ENCODE results near the gene MAP2K2.
"Not testable (repeated sequence)": the region's sequence is repeated elsewhere in the genome, so short reads cannot be mapped to it uniquely, and the experiment has no call there.

The MAP2K2 gene

GRCh38 chr19:4123615-4124568 is at the start of gene MAP2K2:
MAP2K2 (minus strand) TSS chr19:4124122; CDS start chr19:4123875, 247 bp downstream.
- peak; percentile 98 for DNase-seq (ENCODE audit: low read depth in 2 of 2)

- DNase-seq (ENCODE audit: low read depth in 2 of 2): peak; percentile 45 to 66
These were observed 49.0 kb upstream of the MAP2K2 start for GRCh38 chr19:4172861-4173473.

GRCh38 chr19:4171676-4172075 is 47.8 kb upstream of the MAP2K2 start:
- no peak for DNase-seq (ENCODE audit: low read depth in 2 of 2)

GRCh38 chr19:4164262-4164661 is 40.3 kb upstream of the MAP2K2 start:
- no peak for DNase-seq (ENCODE audit: low read depth in 2 of 2)

- DNase-seq (ENCODE audit: low read depth in 2 of 2): no peak
These were observed 37.6 kb upstream of the MAP2K2 start for GRCh38 chr19:4161415-4162077.

GRCh38 chr19:4157971-4158370 is 34.0 kb upstream of the MAP2K2 start:
- not testable (repeated sequence) for DNase-seq (ENCODE audit: low read depth in 2 of 2)

GRCh38 chr19:4157164-4157563 is 33.2 kb upstream of the MAP2K2 start:
- no peak for DNase-seq (ENCODE audit: low read depth in 2 of 2)

GRCh38 chr19:4154571-4155312 is 30.8 kb upstream of the MAP2K2 start:
- no peak for DNase-seq (ENCODE audit: low read depth in 2 of 2)

GRCh38 chr19:4152241-4152998 is 28.5 kb upstream of the MAP2K2 start:
- DNase-seq (ENCODE audit: low read depth in 2 of 2): no peak

- no peak for DNase-seq (ENCODE audit: low read depth in 2 of 2)
These were observed 27.7 kb upstream of the MAP2K2 start for GRCh38 chr19:4151623-4152022.

- DNase-seq (ENCODE audit: low read depth in 2 of 2): no peak
These were observed 25.8 kb upstream of the MAP2K2 start for GRCh38 chr19:4149518-4150288.

GRCh38 chr19:4144666-4145249 is 20.8 kb upstream of the MAP2K2 start:
- no peak for DNase-seq (ENCODE audit: low read depth in 2 of 2)

GRCh38 chr19:4142916-4143315 is 19.0 kb upstream of the MAP2K2 start:
- DNase-seq (ENCODE audit: low read depth in 2 of 2): not testable (repeated sequence)

- no peak for DNase-seq (ENCODE audit: low read depth in 2 of 2)
These were observed 16.4 kb upstream of the MAP2K2 start for GRCh38 chr19:4140237-4140711.

- DNase-seq (ENCODE audit: low read depth in 2 of 2): peak; percentile 88 to 93
These were observed 15.8 kb upstream of the MAP2K2 start for GRCh38 chr19:4139614-4140236.

GRCh38 chr19:4138445-4138844 is 14.5 kb upstream of the MAP2K2 start:
- DNase-seq (ENCODE audit: low read depth in 2 of 2): no peak

- no peak for DNase-seq (ENCODE audit: low read depth in 2 of 2)
These were observed 12.8 kb upstream of the MAP2K2 start for GRCh38 chr19:4136680-4137088.

- DNase-seq (ENCODE audit: low read depth in 2 of 2): not testable (repeated sequence)
These were observed 11.5 kb upstream of the MAP2K2 start for GRCh38 chr19:4135386-4135785.

- no peak for DNase-seq (ENCODE audit: low read depth in 2 of 2)
These were observed 10.4 kb upstream of the MAP2K2 start for GRCh38 chr19:4134351-4134750.
